GM12864 (cell line): ENCODE results near the gene MRPS15.
"Not testable (repeated sequence)": the region's sequence is repeated elsewhere in the genome, so short reads cannot be mapped to it uniquely, and the experiment has no call there.

Experiments used
- DNase-seq: peaks from one replicate; pipeline ENCODE4 v3.0.0-alpha.2; 2011; ENCODE audit warnings: low read depth
- H3K4me3 ChIP-seq: 2 replicates; pipeline ENCODE4 v1.5.1; 2011; ENCODE audit warnings: mild to moderate bottlenecking, low read depth, low read length, control low read depth
- CTCF ChIP-seq: IDR thresholded peaks from 2 replicates; pipeline ENCODE4 v1.5.1; 2011; ENCODE audit warnings: low read depth, mild to moderate bottlenecking, moderate library complexity, low read length, control low read depth, inconsistent platforms; ENCODE audit errors: missing control alignments

Gene MRPS15

GRCh38 chr1:36481771-36482723 lies 17.9 kb upstream of the MRPS15 start:
- DNase-seq, result no peak
- no peak for TF ChIP-seq CTCF
- no peak overlapping the region for H3K4me3 ChIP-seq

GRCh38 chr1:36481091-36481490 lies 16.9 kb upstream of the MRPS15 start:
- TF ChIP-seq CTCF, result no peak
- DNase-seq, result no peak
- no peak overlapping the region for H3K4me3 ChIP-seq

- TF ChIP-seq CTCF, result no peak
- no peak for DNase-seq
These were observed 16.0 kb upstream of the MRPS15 start for GRCh38 chr1:36480161-36480560.

DNA sequence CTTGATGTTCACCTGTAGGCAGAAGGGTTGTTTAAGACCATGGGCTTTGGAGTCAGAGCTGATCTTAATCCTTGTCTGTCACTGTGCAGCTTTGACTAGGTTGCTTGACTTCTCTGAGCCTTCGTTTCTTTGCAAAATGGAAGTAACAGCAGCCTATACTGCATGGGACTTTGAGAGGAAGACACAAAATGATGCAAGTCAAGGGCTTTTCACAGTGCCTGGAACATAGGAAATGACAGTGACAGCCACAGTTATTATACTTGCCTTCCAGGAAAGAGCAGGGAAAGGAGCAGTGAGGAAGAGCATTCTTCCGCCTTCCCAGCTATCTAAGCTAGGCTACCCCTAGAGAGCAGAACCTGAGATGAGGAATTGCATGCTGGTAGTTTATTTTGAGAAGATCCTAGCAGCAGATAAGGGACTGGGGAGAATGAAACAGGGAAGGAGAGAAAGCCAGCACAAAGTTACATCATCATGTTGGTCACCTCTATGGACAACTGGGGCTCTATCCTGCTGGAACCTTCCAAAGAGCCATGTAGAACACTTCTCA lies 15.4 kb upstream of the MRPS15 start:
- DNase-seq, result no peak
- no peak overlapping the region for H3K4me3 ChIP-seq

More at GRCh38 chr1:36480161-36480560, 16.0 kb upstream of the MRPS15 start:
- H3K4me3 ChIP-seq, result no peak overlapping the region

DNA sequence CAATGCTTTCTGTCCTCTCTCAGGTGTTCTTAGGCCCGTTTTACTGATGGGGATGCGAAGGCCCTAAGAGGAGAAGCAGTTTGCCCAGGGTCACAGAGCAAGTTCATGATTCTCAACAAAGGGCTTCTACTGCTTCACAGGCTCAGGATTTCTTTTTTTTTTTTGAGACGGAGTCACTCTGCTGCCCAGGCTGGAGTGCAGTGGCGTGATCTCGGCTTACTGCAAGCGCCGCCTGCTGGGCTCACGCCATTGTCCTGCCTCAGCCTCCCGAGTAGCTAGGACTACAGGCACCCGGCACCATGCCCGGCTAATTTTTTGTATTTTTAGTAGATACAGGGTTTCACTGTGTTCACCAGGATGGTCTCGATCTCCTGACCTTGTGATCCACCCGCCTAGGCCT lies 13.4 kb upstream of the MRPS15 start:
- H3K4me3 ChIP-seq, DNase-seq: not testable (repeated sequence)

More for the DNA sequence above, 15.4 kb upstream of the MRPS15 start:
- no peak for TF ChIP-seq CTCF

- no peak for TF ChIP-seq CTCF
- no peak overlapping the region for H3K4me3 ChIP-seq
- no peak for DNase-seq
These were observed 12.8 kb upstream of the MRPS15 start for GRCh38 chr1:36476945-36477344.

- H3K4me3 ChIP-seq, result no peak overlapping the region
- DNase-seq, result no peak
- TF ChIP-seq CTCF, result no peak
These were observed 11.9 kb upstream of the MRPS15 start for GRCh38 chr1:36475910-36476604.
